GM12878 (cell line): ENCODE data around the gene CXCL9.

Experiments
- TAF1 ChIP-seq: IDR thresholded peaks from 2 replicates; pipeline ENCODE4 v1.6.1; 2011; ENCODE audit warnings: mild to moderate bottlenecking, low read depth, low read length, borderline replicate concordance
- TF ChIP-seq, protein P1 (sequence below): IDR thresholded peaks from 2 replicates; pipeline ENCODE4 v1.6.1; 2012; ENCODE audit warnings: low read depth, low read length, improper control_type of control experiment

DNA sequence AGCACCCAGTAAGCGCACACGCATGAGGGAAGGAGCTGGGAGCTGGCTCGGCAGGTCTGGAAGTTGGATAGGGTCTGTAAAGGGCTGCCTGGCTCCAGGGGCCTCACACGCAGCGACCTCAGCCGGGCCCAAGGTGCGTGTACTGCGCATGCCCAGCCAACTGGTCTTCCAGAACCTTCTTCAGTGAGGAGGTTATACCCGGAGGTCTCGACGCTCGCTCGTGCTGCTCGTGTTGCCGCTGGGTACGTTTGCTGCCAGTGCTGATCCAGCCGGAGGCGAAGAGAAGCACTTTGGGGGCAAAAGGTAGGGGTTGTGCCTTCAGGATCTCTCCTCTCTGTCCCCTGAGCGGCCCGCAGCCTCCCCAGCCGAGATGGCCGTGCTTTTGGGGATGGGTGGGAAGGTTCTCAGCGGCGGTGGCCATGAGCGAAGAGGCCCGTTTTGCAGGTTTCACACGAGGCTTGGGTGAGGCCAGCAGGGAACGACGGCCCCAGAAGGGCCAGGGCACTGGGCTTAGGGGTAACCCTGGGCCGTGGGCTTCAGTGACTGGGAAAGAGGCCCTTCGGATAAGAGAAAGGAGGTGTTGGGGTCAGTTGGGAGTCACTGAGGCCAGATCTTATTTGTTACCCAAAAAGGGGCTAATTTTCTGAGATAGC is 3.8 kb upstream of the CXCL9 start:
- TF ChIP-seq, protein P1, sequence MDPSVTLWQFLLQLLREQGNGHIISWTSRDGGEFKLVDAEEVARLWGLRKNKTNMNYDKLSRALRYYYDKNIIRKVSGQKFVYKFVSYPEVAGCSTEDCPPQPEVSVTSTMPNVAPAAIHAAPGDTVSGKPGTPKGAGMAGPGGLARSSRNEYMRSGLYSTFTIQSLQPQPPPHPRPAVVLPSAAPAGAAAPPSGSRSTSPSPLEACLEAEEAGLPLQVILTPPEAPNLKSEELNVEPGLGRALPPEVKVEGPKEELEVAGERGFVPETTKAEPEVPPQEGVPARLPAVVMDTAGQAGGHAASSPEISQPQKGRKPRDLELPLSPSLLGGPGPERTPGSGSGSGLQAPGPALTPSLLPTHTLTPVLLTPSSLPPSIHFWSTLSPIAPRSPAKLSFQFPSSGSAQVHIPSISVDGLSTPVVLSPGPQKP: no peak
- no peak for TF ChIP-seq TAF1
